HFF-Myc (cell line): ENCODE data around the gene CHAC2.

Source experiments
- DNase-seq: peaks from one replicate; pipeline ENCODE4 v3.0.0-alpha.2; 2011; ENCODE audit warnings: low read depth; ENCODE audit errors: extremely low read depth
- H3K4me3 ChIP-seq: replicated peaks from 2 replicates; pipeline ENCODE4 v1.5.1; 2011; ENCODE audit warnings: low read depth, mild to moderate bottlenecking, control low read depth, low read length
- CTCF ChIP-seq: IDR thresholded peaks from 2 replicates; pipeline ENCODE4 v1.5.1; 2012; ENCODE audit warnings: mild to moderate bottlenecking, low read depth, low read length, control low read depth; ENCODE audit errors: missing control alignments

Gene CHAC2

GRCh38 chr2:53770264-53770663, 2.7 kb downstream of the CHAC2 start:
- TF ChIP-seq CTCF, result no peak
- H3K4me3 ChIP-seq, result no peak overlapping the region
- no peak for DNase-seq

- no peak for DNase-seq
- no peak overlapping the region for H3K4me3 ChIP-seq
- TF ChIP-seq CTCF, result no peak
These were observed 9.5 kb downstream of the CHAC2 start for GRCh38 chr2:53777134-53777533.

- H3K4me3 ChIP-seq, result no peak overlapping the region
- TF ChIP-seq CTCF, result no peak
These were observed 11.0 kb downstream of the CHAC2 start for GRCh38 chr2:53778536-53779162.

GRCh38 chr2:53780056-53780455, 12.5 kb downstream of the CHAC2 start:
- no peak for DNase-seq
- TF ChIP-seq CTCF, result no peak
- no peak overlapping the region for H3K4me3 ChIP-seq

More at GRCh38 chr2:53778536-53779162, 11.0 kb downstream of the CHAC2 start:
- DNase-seq, result no peak

- H3K4me3 ChIP-seq, result no peak overlapping the region
- no peak for TF ChIP-seq CTCF
These were observed 15.1 kb downstream of the CHAC2 start for GRCh38 chr2:53782676-53783075.

GRCh38 chr2:53784436-53784835, 16.8 kb downstream of the CHAC2 start:
- peak overlapping the region; percentile 71 for H3K4me3 ChIP-seq
- DNase-seq, result no peak
- no peak for TF ChIP-seq CTCF

More at GRCh38 chr2:53782676-53783075, 15.1 kb downstream of the CHAC2 start:
- no peak for DNase-seq

- no peak for DNase-seq
- TF ChIP-seq CTCF, result no peak
- H3K4me3 ChIP-seq, result peak overlapping the region; percentile 71
These were observed 17.8 kb downstream of the CHAC2 start for GRCh38 chr2:53785366-53785765.
